HAP-1 (cell line): ENCODE results near the gene NACC2.
"Not testable (repeated sequence)": the region's sequence is repeated elsewhere in the genome, so short reads cannot be mapped to it uniquely, and the experiment has no call there.

Experiments
- DNase-seq, 2 experiments: peaks; one replicate each; pipeline ENCODE4 v3.0.0-alpha.2; 2016 to 2020; ENCODE audit warnings: low spot score in 2 of 2
- H3K27me3 ChIP-seq: fragments of 250-450 bp; sonication (Bioruptor Pico); 2 replicates; pipeline ENCODE4 v1.5.1; 2020; ENCODE audit warnings: low read depth, mild to moderate bottlenecking, moderate library complexity
- H3K36me3 ChIP-seq: fragments of 250-450 bp; sonication (Bioruptor Pico); replicated peaks from 2 replicates; pipeline ENCODE4 v1.5.1; 2020; ENCODE audit warnings: mild to moderate bottlenecking
- H3K4me1 ChIP-seq: fragments of 250-450 bp; sonication (Bioruptor Pico); 2 replicates; pipeline ENCODE4 v1.5.1; 2020; ENCODE audit warnings: mild to moderate bottlenecking
- H3K4me3 ChIP-seq: fragments of 250-450 bp; sonication (Bioruptor Pico); 2 replicates; pipeline ENCODE4 v1.5.1; 2020; ENCODE audit warnings: mild to moderate bottlenecking, moderate library complexity
- H3K9me3 ChIP-seq: fragments of 250-450 bp; sonication (Bioruptor Pico); 2 replicates; pipeline ENCODE4 v1.5.1; 2020; ENCODE audit warnings: mild to moderate bottlenecking, moderate library complexity
- in situ Hi-C: fragments of 300-500 bp; cut with MboI; formaldehyde crosslinking; loops from 3 replicates; pipeline ENCODE4 v1.14.3; 2020; ENCODE audit warnings: low sequenced_read_pairs, inconsistent platforms, mixed read lengths

Gene NACC2

DNA sequence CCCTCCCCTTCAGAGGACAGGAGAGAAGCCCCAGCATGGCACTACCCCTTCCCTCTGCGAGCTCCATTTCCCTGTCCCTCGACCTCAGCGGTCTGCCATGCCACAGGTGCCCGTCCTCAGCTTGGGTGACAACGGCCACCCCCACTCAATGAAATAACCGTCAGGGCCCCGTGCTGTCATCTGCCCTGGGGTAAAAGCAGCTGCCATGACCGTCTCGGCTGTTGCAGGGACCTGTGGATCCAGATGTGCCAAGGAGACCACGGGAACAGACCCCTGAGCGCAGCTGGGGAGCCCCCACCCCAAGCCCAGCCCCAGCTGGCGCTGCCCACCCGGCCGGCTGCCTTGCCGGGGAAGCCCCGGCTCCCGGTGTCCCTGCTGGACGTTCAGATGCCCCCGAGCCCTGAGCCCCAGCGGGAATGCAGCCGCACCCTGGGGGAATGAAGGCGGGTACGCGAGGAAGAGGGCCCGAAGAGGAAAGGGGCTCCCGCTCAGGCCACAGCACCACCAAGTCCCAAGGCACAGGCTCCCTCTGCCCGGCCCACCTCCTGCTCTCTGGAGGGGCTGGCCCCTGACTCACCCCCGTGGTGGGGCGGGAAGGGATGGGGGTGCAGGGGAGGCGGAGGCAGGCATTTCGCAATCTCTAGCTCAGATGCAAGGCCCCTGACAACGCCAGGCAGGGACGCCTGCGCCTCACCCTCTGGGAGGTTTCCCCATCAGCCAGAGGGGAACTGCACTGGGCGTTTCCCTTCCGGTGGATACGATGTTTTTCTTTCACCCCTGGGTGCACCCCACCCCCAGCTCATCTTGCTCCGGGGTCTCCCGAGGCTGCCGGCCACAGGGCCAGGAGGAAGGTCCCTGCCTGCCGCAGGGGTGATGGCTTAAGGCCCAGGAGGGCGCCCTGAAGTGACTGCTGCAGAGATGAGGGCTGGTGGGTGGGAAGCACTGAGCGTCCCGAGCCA lies 49.2 kb downstream of the NACC2 start:
- no peak for DNase-seq
- 0 out of 2 replicates have a peak, but pooled peaks cover 3% of the 10 kb centered on the region for H3K4me1 ChIP-seq
- H3K27me3 ChIP-seq, result no peaks in the 10 kb centered on the region
- H3K36me3 ChIP-seq, result peaks cover 43% of the 10 kb centered on the region
- no peak overlapping the region for H3K4me3 ChIP-seq
- in situ Hi-C loops, result no loop called here
- H3K9me3 ChIP-seq, result no peaks in the 10 kb centered on the region

DNA sequence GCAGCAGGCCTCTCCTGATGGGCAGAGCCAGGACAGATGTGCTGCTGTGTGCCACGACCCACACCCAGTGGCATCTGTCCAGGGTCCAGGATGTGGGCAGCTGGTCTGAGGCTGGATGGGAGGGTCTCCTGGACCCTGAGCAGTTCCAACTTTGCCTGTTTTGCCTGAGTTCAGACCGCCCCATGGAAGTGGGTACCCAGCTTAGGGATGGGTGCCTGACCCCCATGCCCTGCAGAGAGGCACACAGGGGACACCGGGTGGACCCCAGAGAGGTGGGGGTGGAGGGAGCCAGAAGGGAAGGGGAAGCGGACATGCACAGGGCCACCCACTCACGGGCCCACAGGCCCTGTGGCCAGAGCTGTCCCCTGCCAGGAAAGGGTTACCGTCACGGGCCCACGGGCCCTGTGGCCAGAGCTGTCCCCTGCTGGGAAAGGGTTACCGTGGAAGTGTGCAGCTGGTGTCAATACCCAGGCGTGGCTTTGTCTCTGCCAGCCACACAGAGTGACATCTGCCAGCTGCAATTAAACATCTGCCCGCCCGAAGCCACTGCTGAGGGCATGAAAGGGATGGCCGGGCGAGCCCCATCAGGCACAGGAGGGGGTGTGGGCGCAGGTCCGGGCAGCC lies 50.0 kb downstream of the NACC2 start:
- H3K27me3 ChIP-seq, result no peaks in the 10 kb centered on the region
- no peaks in the 10 kb centered on the region for H3K9me3 ChIP-seq
- H3K4me3 ChIP-seq, result no peak overlapping the region
- H3K36me3 ChIP-seq, result peaks cover 41% of the 10 kb centered on the region
- in situ Hi-C loops, result no loop called here
- DNase-seq, result no peak
- no peaks in the 10 kb centered on the region for H3K4me1 ChIP-seq

DNA sequence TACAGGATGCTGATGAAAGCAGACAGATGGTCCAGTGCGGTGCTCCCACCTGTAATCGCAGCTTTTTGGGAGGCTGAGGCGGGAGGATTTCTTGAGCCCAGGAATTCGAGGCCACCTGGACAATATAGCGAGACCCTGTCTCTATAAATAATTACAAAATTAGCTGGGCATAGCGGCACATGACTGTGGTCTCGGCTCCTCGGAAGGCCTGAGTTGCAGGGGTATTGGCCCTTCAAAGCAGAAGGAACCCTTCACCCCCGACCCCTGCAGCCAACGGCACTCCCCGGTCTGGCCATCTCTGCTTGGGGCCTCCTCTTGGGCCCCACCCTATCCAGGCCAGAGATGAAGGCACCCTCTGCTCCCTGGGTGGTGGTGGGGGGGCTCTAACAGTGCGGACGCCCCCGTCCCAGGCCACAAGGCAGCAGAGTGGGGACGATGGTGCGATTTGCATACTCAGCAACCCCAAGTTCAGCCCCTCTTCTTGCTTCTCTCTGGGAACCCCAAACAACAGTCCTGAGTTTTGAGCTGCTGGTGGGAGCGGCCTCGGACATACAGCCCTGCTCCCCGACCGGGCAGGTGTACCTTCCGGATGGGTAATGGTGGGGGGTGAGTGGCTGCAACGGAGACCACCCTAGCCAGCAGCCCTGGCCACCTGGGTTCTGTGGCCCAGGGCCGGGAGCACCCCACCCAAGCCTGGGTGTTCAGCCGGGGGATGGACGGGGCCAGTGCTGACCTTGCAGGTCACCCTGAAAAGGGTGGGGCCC lies 50.7 kb downstream of the NACC2 start:
- in situ Hi-C loops, result no loop called here
- Histone ChIP-seq H3K36me3 (peaks cover 36% of the 10 kb centered on the region), H3K4me1 (no peaks in the 10 kb centered on the region), H3K9me3 (no peaks in the 10 kb centered on the region), H3K4me3 (no peak overlapping the region), H3K27me3 (no peaks in the 10 kb centered on the region)
- no peak for DNase-seq

DNA sequence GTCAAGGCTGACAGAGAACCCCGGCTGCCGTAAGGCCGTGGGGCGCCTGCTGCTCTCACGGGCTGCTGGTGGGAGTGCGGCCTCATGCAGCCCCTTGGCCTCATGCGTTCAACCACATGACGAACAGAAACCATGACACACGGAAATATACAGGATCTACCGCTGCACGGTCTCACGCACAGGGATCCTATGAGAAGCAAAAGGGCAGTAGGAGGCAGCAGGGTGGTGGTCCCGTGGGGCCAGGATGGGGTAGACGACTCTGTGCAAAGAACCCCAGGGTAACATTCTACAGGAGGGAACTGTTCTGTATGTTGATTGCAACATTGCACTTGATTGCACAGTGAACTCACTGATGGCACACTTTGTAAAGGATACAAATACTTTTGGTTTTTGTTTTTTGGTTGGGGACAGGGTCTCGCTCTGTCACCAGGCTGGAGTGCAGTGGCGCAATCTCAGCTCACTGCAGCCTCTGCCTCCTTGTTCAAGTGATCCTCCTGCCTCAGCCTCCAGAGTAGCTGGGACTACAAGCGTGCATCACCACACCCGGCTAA lies 51.6 kb downstream of the NACC2 start:
- Histone ChIP-seq H3K4me1 (no peaks in the 10 kb centered on the region), H3K27me3 (no peaks in the 10 kb centered on the region), H3K36me3 (peaks cover 28% of the 10 kb centered on the region), H3K4me3 (no peak overlapping the region), H3K9me3 (no peaks in the 10 kb centered on the region)
- DNase-seq, result no peak
- in situ Hi-C loops, result no loop called here

DNA sequence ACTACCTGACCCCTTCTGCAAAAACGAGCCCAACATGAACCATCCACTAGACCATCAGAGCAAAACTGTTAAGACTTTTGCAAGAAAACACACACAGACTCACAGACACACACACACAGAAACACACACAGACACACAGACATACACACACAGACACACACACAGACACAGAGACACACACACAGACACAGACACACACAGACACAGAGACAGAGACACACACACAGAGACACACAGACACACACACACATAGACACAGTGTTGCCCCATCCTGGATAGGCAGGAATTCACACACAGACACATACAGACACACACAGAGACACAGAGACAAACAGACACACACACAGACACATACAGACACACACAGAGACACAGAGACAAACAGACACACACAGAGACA lies 52.5 kb downstream of the NACC2 start:
- Histone ChIP-seq H3K9me3 (no peaks in the 10 kb centered on the region), H3K4me3 (no peak overlapping the region), H3K36me3 (peaks cover 18% of the 10 kb centered on the region), H3K27me3 (no peaks in the 10 kb centered on the region), H3K4me1 (no peaks in the 10 kb centered on the region)
- in situ Hi-C loops, result no loop called here
- DNase-seq, result no peak

DNA sequence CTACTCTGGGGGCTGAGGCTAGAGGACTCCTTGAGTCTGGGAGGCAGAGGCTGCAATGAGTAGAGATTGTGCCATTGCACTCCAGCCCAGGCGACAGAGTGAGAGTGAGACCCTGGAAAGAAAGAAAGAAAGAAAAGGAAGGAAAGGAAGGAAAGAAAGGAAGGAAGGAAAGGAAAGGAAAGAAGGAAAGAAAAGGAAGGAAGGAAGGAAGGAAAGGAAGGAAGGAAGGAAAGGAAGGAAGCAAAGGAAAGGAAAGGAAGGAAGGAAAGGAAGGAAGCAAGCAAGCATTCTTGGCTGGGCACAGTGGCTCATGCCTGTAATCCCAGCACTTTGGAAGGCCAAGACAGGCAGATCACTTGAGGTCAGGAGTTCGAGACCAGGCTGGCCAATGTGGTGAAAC lies 54.2 kb downstream of the NACC2 start:
- H3K9me3 ChIP-seq, H3K4me3 ChIP-seq, H3K36me3 ChIP-seq, in situ Hi-C loops, H3K27me3 ChIP-seq, H3K4me1 ChIP-seq, DNase-seq: not testable (repeated sequence)

DNA sequence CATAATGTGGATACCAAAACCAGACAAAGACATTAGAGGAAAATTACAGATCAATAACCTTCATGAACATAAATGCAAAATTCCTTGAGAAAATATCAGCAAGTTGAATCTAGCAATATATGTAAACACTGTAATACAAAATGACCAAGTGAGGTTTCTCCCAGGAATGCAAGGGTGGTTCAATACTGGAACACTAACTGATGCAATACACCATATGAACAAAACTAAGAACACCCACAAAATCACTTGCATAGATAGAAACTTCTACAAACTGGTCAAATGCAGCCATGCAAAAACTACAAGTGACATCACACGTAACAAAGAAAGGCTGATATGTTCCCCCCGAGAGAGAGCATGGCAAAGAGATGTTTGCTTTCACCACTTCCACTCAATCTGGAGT lies 55.6 kb downstream of the NACC2 start:
- no peak for DNase-seq
- peaks cover 7% of the 10 kb centered on the region for H3K36me3 ChIP-seq
- H3K9me3 ChIP-seq, result no peaks in the 10 kb centered on the region
- H3K27me3 ChIP-seq, result no peaks in the 10 kb centered on the region
- no peaks in the 10 kb centered on the region for H3K4me1 ChIP-seq
- in situ Hi-C loops, result no loop called here
- no peak overlapping the region for H3K4me3 ChIP-seq

DNA sequence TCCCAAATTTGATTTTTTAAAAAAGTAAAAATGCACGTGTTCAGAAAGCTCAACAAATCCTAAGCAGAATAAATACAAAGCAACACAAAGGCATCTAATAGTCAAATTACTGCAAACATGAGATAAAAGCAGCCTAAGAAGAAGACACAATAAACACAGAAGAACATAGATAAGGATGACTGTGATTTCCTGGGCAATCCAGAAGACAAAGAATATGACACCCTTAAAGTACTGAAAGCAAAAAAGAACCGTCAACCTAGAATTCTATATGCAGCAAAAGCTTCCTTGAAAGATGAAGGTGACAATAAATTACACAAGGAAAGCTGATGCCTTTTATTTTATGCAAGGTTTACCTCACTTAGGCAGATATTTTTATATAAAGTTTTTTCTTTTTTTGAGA lies 58.2 kb downstream of the NACC2 start:
- Histone ChIP-seq H3K4me3 (no peak overlapping the region), H3K27me3 (no peaks in the 10 kb centered on the region), H3K36me3 (peaks cover 4% of the 10 kb centered on the region), H3K9me3 (no peaks in the 10 kb centered on the region), H3K4me1 (no peaks in the 10 kb centered on the region)
- in situ Hi-C loops, result no loop called here
- no peak for DNase-seq

DNA sequence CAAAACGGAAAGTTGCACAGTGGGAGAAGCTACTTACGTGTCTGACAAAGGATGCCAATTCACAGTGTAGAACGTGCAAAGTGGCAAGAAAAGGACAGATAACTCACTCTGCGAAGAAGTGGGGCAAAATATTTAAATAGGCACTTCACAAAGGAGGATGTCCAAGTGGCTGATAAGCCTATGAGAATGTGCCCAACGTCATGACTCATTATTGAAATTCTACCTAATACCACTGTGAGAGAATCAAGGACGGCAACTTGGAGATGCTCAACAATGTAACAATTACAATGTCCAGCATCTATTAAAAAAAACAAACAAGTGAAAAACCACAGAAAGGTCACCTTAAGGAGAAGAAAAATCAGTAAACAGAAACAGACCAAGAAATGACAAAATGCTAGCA lies 59.0 kb downstream of the NACC2 start:
- Histone ChIP-seq H3K36me3 (peaks cover 6% of the 10 kb centered on the region), H3K4me3 (no peak overlapping the region), H3K9me3 (no peaks in the 10 kb centered on the region), H3K27me3 (no peaks in the 10 kb centered on the region), H3K4me1 (no peaks in the 10 kb centered on the region)
- in situ Hi-C loops, result no loop called here
- DNase-seq, result no peak

DNA sequence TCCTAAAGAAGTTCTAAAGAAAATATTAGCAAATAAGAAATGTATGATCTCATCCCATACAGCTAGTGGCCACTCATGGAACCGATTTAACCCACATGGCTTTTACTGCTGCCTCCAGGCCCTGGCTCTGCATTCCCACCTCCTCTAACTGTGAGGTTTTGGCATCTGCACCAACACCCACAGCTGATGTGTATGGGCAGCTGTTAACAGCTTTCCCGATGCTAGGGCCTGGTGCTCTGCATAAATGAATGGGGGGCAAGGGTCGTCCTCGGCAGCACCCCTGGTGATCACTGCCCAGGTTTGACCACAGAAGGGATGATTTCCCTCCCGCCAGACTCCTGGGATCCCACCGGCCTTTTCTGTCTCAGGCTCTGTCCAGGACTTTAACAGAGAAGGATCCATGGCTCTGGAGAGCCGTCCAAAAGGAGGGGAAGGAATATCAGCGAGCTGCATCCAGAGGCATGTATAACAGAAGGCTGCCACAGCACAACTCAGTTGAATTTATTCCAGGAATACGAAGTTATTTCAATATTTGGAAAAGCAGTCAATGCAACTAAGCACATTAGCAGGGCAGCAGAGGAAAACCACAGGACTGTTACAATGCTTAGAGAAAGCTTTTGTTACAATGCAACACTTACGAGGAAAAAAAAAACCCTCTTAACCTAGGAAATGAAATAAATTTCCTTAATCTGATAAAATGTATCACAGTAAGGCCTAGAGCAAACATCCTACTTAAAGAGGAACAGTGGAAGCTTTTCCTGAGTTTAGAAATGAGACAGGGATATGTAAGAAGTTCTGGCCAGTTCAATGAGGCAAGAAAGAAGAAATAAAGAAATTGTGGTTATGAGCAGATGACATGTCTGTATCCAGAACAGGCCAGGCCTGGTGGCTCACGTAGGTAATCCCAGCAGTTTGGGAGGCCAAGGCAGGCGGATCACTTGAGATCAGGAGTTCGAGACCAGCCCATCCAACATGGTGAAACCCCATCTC lies 63.1 kb downstream of the NACC2 start:
- no peak for DNase-seq
- no peaks in the 10 kb centered on the region for H3K27me3 ChIP-seq
- H3K4me3 ChIP-seq, result no peak overlapping the region
- peaks cover 2% of the 10 kb centered on the region; the same call in 1 of the 2 replicates for H3K9me3 ChIP-seq
- in situ Hi-C loops, result no loop called here
- H3K4me1 ChIP-seq, result no peaks in the 10 kb centered on the region
- peaks cover 25% of the 10 kb centered on the region for H3K36me3 ChIP-seq

DNA sequence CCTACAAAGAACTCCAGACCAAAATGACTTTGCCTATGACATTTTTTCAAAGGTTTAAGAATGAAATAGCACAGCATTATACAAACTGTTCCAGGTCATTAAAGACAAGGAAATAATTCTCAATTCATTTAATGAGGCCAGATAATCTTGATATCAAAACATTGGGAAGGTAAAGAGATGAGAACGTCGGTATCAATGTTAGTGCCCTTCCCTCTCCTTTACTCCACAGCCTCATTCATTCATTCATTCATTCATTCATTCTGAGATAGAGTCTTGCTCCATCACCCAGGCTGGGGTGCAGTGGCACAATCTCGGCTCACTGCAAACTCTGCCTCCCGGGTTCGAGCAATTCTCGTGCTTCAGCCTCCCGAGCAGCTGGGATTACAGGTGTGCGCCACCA lies 64.0 kb downstream of the NACC2 start:
- H3K27me3 ChIP-seq, result no peaks in the 10 kb centered on the region
- no peak for DNase-seq
- H3K4me3 ChIP-seq, result no peak overlapping the region
- in situ Hi-C loops, result no loop called here
- peaks cover 25% of the 10 kb centered on the region for H3K36me3 ChIP-seq
- peaks cover 2% of the 10 kb centered on the region; the same call in 1 of the 2 replicates for H3K9me3 ChIP-seq
- no peaks in the 10 kb centered on the region for H3K4me1 ChIP-seq

DNA sequence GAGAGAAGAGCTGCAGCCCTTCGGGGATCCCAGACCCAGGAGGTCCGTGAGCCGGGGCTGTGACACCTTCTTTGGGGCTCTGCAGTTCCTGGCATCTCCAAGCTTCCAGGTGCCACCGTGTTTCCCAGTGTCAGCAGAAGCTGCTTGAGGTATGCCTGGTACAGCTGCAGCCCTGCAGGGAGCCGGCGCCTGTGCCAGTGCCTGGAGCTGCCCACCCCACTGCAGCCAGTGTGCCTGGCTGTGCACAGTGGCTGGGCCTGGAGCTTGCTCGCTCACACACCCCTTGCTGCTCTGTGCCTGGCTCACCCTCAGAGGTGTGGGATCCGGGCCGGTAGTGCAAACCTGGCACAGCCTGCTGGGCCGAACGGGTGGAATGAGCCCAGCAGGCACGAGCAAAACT lies 65.5 kb downstream of the NACC2 start:
- H3K4me1 ChIP-seq, result no peaks in the 10 kb centered on the region
- H3K9me3 ChIP-seq, result peaks cover 2% of the 10 kb centered on the region; the same call in 1 of the 2 replicates
- no peaks in the 10 kb centered on the region for H3K27me3 ChIP-seq
- peaks cover 25% of the 10 kb centered on the region for H3K36me3 ChIP-seq
- DNase-seq, result no peak
- no peak overlapping the region for H3K4me3 ChIP-seq
- in situ Hi-C loops, result no loop called here
